GM19452 (cell line): ENCODE measurements around the gene NRP1.
"Not testable (repeated sequence)": the region's sequence is repeated elsewhere in the genome, so short reads cannot be mapped to it uniquely, and the experiment has no call there.

ENCODE experiments used
- ATAC-seq: cut with Tn5 transposase; IDR thresholded peaks from one replicate; pipeline ENCODE4 v1.9.1; 2021; ENCODE audit not compliant: unreplicated experiment

The NRP1 gene

GRCh38 chr10:33334153-33334804 is at the start of gene NRP1:
TSS of gene NRP1 (minus strand) at chr10:33334667. CDS start at chr10:33334382, 285 bp downstream.
- ATAC-seq, result no peak

DNA sequence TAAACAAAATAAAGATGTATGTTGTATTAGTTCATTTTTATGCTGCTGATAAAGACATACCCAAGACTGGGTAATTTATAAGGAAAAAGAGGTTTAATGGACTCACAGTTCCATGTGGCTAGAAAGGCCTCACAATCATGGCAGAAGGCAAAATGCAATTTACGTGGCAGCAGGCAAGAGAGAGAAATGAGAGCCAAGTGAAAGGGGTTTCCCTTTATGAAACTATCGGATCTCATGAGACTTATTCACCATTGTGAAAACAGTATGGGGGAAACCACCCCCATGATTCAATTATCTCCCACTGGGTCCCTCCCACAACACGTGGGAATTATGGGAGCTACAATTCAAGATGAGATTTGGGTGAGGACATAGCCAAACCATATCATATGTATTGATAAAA is 49.7 kb upstream of the NRP1 start:
- ATAC-seq, result not testable (repeated sequence)

DNA sequence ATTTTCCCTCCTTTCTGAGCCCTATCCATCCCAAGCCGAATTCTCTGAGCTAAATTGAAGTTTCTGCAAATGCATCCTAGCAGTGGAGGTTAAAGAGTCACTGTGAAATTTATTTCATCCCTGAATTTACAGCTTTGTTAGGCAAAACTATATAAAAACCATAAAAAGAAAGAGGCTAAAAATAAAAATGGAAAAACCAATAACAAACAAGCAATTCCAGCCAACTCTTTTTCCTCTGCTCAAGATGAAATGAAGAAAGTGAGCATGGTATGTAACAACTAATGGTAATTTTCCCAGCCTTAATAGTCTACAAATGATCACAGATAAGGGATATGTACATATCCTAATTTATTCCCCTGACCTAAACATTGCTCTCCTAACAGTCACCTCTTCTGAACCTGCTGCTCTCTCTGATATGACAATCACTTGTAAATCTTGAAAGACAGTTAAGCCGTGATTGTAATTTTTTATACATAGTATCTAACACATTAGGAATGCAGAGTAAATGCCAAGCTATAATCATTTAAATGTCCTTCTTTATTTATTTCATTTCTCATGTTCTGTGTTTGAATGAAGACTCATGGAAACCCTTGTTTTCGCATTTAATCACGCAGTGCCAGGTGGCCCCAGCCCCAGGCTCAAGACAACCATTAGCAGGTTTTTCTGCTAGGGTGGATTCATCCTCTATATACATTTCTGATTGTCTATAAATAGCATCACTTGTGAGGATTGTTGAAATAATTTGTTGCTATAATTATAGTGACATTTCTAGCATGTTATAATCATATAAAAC is 48.6 kb upstream of the NRP1 start:
- ATAC-seq, result no peak

DNA sequence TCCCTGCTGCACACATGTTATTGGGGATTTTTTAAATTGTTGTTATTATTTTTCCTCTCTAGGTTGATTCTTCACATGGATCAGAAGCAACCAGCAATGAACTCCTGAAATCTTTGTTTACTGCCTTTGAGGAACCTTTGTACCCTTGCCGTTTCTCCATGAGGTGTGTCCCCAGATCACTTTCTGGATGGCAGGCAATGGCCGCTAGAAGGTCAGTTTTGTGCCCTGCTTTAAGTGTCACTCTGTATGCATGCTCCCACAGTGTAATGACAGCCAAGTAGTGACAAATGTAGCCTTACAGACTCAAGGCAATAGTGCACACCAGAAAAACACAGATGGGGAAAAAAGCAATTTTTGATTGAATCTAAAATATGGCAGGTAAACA is 47.7 kb upstream of the NRP1 start:
- ATAC-seq, result no peak

DNA sequence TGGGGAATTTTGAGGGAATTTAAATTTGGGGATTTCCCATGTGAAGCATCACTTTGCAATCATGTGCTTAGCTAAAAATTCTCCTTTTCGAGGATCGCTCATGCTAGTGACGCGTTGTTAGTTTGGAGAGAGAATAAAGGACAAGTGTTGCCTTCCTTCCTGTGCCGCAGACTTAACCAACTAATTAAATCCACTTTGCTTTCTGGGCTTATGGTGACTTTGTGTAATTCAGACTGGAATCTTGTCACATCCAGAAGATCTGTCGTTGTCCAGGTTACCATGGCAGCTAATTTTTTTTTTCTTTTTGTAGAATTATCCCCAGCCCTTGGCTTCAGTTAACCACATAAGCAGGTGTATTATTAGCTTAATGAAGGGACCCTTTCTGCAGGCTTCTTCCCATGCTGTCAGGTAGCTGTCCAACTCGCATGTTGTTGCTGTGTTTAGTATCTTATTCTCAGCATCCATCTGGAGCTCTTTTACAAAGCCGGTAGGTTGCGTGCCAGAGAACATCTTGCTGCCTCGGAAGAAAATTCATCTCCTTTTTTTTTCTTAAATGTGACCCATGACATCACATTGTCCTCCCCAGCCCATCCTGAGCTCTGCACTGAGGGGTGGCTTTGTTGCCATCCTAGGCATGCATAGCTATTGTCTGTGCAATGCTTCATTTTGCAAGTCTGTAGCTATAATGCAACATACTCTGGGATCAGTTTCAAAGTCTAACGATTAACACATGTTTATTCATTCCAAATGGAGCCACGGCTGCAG is 47.2 kb upstream of the NRP1 start:
- no peak for ATAC-seq

GRCh38 chr10:33377658-33378025 is 43.2 kb upstream of the NRP1 start:
- no peak for ATAC-seq

DNA sequence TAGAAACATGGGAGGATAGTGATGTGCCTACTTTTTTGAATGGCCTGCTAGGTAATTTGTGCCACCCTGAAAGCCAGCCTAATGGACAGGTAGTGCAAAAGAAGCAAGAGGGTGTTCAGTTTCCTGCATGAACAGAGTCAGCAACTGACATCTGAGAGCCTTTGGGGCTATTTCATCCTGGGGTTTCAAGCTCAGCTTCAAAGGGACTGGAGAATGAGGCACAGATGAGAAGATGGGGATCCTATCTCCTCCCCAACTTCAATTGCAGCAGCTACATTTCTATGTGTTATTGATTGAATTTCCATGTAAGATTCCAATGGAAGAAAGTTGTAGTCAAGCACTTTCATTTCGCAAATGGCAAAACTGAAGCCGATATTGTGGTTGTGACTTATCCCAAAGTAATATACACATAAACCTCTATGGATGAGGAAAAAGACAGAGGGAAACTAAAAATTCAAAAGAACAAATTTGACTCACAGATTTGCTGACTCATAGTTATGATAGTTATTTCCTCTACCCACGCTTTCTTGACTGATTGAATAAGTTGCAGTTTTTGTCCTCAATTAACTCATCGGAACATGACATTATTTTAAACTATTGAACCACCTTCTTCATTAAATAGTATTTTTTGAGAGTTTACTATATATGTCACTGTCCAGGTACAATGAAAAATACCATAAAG is 42.6 kb upstream of the NRP1 start:
- ATAC-seq, result no peak

DNA sequence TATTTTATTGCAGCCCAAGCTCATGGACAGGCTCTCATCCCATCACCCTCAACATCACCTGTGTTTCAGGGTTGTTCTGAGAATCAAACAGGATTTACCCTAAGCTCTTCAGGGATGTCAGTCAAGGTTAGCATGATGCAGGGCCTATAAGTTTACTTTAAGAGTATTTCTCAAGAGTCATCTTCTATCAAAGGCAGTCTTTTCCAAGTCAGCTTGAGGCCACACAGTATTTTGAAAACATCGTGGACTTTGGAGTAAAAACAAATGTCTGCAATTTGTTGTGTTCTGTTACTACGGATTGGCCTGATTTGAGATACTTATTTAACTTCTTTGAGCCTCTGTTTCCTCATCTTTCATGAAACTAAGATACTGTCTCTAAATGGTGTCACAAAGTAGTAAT is 42.0 kb upstream of the NRP1 start:
- no peak for ATAC-seq

DNA sequence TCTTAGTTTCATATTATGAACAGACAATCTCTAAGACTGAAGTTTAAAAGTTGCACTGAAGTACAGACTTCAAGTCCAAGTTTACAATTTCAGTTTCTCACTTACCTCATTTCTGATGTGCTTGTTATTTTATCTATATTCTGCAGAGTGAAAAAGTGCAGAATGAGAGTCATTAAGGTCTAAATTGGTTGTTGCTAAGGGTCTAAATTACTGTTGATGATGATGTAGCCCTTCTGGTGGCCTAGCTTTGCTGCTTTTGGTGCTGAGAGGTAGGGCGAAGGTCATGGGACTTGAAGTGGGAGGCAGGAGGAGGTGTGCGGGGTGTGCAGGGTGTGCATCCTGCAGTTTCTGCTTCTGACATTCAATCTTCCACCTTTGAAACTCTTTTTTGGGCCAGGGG is 38.8 kb upstream of the NRP1 start:
- no peak for ATAC-seq

DNA sequence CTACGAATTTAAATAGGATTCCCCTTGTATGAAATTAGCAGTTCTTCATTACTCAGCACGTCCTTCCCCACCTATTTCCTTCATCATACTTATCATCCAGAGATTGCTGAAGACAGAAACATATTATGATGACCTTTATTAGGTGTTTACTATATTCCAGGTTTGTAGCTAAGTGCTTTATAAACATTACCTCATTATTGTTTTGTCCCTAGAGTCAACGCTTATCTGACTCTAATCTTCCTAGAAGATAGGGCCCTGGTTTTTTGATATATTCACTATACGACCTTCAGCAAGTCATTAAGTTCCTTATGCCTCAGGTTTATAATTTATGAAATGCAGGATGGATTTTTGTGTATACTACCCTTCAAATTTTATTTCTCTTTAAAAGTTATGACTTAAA is 36.8 kb upstream of the NRP1 start:
- ATAC-seq, result no peak

- no peak for ATAC-seq
Measured at GRCh38 chr10:33370434-33370930, 36.0 kb upstream of the NRP1 start.

GRCh38 chr10:33368086-33368485 is 33.6 kb upstream of the NRP1 start:
- ATAC-seq, result no peak

DNA sequence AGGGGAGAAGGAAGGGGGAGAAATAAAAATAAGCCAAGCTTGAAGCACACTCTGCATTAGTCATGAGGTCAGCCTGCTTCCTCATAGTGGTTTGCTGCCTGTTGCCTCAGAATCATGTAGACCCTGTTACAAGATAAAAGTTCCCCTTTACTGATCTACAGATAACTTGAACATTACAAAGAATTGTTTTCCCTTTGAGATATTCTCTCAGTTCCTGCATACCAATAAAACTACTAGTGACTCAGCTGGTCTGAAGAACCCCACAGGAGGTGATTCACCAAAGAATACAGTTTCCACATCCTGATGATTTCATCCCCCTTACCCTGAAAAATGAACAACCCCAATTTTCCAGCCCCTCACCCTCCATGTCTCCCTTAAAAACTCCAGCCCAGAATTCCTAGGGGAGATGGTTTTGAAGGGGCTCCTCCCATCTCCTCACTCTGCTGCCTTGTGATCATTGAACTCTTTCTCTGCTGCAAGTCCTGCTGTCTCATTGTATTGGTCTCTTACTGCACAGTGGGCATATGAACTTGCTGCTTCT is 31.5 kb upstream of the NRP1 start:
- no peak for ATAC-seq

GRCh38 chr10:33365301-33365700 is 30.8 kb upstream of the NRP1 start:
- ATAC-seq, result no peak

- ATAC-seq, result no peak
Measured at GRCh38 chr10:33363106-33363505, 28.6 kb upstream of the NRP1 start.

GRCh38 chr10:33358016-33358415 is 23.5 kb upstream of the NRP1 start:
- ATAC-seq, result no peak

DNA sequence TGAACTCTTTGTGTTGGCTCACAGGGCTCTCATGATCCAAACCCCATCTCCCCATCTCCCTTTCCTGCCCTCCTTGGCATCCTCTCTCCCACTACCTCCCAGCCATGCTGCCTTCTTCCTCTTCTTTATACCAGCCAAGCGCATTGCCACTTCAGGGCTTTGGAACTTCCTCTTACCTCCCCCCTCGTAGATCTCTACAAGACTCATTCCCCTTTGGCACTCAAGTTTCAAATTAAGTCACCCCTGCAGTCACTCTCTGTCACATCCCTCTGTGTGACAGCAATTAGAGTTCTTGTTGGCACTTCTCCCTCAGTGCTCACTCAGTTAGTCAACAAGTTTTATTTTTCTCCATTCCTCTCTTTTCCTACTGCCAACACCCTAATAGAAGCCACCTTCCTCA is 20.8 kb upstream of the NRP1 start:
- ATAC-seq, result no peak

GRCh38 chr10:33353853-33354252 is 19.4 kb upstream of the NRP1 start:
- ATAC-seq, result no peak

GRCh38 chr10:33353334-33353733 is 18.9 kb upstream of the NRP1 start:
- ATAC-seq, result no peak

GRCh38 chr10:33352615-33353014 is 18.1 kb upstream of the NRP1 start:
- ATAC-seq, result no peak

- no peak for ATAC-seq
Measured at GRCh38 chr10:33352175-33352574, 17.7 kb upstream of the NRP1 start.
